GM12891 (cell line): ENCODE results near the gene SMYD3.

ENCODE experiments used
- PAX5 ChIP-seq: IDR thresholded peaks from 2 replicates; pipeline ENCODE4 v1.6.1; 2011; ENCODE audit warnings: low read length, moderate library complexity, mild to moderate bottlenecking; ENCODE audit not compliant: insufficient read depth, severe bottlenecking
- POLR2A ChIP-seq: IDR thresholded peaks from 2 replicates; pipeline ENCODE4 v1.6.1; 2011; ENCODE audit warnings: low read depth, low read length, control low read depth
- POLR2AphosphoS5 ChIP-seq: IDR thresholded peaks from 2 replicates; pipeline ENCODE4 v1.6.1; 2011; ENCODE audit warnings: low read depth, low read length, control low read depth
- SPI1 ChIP-seq: IDR thresholded peaks from 2 replicates; pipeline ENCODE4 v1.6.1; 2011; ENCODE audit warnings: low read depth, low read length, control low read depth
- TAF1 ChIP-seq: IDR thresholded peaks from 2 replicates; pipeline ENCODE4 v1.6.1; 2011; ENCODE audit warnings: low read depth, low read length, control low read depth

GRCh38 chr1:246083416-246083815 lies 423.7 kb downstream of the SMYD3 start:
- TF ChIP-seq POLR2A (no peak), POLR2AphosphoS5 (no peak), PAX5 (no peak), SPI1 (no peak), TAF1 (no peak)
